ENCODE measurements around the gene LATS2.
A peak's percentile ranks its signal among the peaks of the same experiment; 100 is the strongest.
"Not testable (repeated sequence)": the region's sequence is repeated elsewhere in the genome, so short reads cannot be mapped to it uniquely, and the experiment has no call there.

LATS2 gene

DNA sequence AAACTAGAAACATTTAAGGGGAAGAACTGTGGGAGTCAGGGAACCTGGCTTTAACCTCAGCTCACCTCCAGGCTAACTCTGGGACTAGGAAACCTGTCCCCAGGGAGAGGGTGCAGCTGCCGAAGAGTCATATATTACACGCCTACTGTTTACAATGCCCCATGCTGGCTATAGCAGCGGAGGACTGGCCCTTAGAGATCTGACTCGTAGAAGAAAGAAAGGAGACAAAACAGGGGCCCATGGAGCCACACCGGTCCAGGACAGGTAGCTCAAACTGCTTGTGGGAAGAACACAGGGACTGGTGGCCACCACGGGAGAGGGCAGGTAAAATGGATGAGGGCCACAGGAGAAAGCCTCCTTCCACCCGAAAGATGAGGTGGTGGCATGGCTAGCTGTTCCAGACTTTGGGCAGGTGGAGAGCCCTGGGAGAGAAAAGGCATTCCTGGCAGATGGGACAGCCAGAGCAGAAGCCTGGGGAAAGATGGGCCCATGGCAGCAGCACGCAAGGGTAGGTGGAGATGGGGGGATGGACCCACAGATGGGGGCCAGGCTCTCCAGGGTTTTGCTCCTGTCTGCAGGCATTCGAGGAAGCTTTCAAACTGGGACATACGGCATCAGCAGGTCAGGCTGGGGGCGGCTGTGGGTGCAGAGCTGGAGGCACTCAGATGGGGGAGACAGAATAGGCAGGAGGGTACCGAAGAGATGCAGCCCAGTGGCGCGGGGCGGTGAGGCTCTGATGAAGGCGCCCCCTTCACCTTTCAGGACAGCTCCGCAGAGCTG, 69.5 kb downstream of the LATS2 start:
- DNase-seq (ENCODE audit: low read depth): no peak

DNA sequence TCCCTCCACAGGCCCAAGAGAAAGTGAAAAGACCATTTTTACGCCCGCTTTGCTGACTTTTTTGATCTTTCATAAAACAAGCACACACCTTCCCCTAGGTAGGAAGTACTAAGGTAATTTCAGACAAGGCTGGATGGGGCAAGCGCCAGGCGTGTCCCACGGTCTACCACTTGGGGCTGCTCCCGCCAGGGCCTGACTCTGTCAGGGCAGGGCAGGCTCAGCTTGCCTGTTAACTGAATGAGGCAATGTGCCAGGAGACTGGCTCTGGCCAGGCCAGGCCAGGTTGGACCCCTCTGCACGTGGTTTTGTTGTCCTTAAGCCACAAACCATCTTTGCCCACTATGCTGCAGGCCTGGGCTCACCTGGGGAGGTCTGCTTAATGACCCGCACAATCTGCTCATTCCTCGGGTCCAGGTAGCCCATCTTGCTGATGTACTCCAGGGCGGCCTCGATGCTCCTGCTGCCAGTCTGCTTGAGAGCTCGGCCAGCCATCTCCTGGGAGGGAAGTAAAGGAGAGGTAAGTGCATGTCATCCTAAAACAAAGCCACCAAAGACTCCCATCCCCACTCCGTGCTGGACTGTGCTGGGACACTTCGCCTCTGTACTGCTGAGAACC, 70.4 kb downstream of the LATS2 start:
- no peak for DNase-seq (ENCODE audit: low read depth)

DNA sequence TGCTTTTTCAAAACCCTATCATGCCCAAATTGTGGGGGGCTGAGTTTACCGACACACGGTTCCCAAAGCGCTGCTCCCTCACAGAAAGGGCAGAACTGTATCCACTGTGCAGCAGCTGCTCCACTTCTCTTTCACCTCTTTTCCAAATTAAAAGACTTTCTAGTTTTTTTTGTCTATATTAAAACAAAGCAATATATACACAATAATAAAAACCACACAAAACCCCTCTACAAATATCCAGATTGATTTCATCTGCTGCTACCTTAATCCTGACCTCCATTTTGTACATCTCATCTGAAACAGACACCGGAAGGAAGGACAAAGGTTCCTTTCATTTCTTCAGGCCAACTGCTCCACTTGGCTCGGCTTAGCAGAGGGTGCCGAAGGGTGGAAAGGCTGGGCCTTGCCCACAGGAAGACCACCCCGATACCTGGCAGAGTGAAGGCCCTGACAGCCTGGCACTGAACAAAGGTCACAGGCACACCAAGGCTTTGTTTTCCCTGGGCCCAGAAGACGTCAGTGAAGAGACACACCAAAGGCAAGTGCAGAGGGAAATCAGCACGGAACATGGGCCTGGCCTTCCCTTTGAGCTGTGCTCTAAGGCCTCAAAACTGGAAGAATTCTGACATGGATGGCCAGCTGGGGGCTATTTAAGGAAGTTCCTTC, 71.6 kb downstream of the LATS2 start:
- DNase-seq (ENCODE audit: low read depth): no peak

DNA sequence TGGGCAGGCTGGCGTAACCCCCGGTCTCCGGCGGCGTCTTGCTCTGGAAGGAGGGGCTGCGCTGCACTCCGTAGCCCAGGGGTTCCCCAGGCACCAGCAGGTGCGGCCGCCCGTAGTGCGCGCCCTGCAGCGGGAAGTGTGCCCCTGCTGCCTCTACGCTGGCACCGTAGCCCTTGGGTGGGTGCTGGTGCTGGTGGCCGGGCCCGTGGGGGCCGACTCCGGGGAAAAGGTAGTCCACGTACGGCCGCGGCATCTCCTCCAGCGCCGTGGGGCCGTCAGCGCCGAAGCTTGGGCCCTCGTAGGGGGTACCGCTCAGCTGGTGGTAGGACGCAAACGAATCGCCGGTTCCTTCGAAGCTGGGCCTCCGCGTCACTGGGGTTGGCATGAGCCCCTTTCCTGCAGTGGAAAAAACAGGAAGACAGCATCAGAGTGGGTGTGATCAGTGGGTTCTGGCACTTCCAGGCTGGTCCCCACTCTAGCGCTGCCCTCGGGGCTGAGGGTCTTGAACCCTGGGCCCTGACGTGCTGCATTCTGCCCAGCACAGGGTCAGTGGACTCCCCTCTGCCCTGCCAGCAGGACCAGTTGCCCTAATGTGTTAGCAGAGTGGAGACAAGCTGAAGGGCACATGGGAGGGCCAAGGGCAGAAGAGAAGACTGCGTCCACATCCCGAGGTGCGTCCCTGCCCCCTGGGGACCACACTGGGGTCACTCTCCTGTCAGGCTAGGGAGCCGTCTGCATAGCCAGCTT, 72.3 kb downstream of the LATS2 start:
- no peak for DNase-seq (ENCODE audit: low read depth)

DNA sequence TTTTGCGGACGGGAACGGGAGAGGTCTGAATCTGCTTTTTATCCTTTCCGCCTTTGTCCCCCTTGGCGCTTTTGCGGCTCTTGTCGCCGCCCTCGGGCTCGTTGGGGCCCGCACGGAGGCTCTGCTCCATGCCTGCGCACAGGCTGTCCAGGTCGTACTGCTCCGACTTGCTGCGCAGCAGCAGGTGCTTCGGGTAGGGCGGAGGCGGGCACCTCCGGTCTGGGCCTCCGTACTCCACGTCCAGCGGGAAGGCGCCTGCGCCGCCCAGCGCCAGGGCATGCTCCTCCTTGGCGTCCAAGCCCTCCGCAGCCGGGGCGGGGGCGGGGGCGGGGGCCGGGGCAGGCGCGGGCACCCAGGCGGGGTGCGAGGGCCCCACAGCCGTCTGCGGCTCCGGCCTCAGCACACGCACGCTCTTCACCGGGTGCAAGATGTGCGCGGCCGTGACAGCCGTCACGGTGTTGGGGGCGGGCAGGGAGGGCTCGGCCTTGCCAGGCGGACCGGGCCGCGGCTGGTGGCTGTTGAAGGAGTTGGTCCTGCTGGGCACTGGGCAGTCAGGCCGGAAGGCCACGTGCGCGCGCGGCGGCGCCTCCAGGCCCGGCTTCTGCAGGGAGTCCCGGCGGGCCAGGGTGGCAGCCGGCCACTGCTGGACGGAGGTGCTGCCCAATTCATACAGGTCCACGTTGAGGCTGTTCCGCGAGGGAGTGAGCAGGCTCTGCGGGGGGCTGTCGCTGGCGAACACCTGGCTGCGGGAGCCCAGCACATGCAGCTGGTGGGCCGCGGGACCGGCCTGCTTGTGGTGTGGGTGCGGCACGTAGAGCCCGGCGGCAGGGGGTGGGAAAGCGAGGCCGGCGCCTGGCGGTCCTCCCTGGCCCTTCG, 73.1 kb downstream of the LATS2 start:
- no peak for DNase-seq (ENCODE audit: low read depth)

DNA sequence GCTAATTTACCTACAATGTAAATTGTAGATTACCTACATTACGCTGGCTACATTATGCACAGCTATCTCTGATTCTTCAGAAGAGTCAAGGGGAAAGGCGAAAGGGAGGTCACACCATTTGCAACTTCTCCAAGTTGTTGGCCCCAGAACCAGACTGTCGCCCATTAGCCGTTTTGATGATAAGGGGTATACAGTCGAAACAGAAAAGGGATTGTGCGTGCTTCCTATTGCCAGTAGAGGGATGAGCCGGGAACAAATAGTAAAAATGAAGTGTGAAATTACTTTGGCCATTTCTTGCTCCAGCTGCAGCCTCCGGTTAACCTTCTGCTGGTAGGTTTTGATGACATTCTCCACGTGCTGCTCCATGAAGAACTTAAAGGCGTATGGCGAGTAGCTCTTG, 73.8 kb downstream of the LATS2 start:
- no peak for DNase-seq (ENCODE audit: low read depth)

DNA sequence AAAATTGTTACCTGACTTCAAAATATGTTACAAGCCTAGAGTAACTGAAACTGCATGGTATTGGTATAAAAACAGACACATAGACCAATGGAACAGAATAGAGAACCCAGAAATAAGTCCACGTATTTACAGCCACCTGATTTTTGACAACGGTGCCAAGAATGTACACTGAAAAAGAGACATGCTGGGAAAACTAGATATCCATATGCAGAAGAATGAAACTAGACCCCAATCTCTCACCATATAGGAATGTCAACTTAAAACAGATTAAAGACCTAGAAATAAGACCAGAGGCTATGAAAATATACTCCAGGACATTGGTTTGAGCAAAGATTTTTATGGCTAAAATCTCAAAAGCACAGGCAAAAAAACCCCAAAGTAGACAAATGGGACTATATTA, 76.5 kb downstream of the LATS2 start:
- DNase-seq (ENCODE audit: low read depth): no peak

DNA sequence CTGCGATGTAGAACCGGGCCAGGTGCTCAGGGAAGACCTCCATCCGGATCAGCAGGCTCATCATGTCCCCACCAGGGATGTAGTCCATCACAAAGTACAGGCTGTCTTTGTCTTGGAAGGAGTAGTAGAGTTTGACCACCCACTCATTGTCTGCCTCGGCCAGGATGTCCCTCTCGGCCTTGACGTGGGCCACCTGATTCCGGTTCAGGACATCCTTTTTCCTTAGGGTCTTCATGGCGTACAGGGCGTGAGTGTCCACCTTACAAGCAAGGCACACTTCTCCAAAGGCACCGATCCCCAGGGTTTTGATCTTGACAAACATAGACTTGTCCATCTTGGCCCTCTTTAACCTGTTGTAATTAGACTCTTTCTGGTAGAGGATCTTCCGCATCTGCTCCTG, 78.0 kb downstream of the LATS2 start:
- DNase-seq (ENCODE audit: low read depth): no peak

DNA sequence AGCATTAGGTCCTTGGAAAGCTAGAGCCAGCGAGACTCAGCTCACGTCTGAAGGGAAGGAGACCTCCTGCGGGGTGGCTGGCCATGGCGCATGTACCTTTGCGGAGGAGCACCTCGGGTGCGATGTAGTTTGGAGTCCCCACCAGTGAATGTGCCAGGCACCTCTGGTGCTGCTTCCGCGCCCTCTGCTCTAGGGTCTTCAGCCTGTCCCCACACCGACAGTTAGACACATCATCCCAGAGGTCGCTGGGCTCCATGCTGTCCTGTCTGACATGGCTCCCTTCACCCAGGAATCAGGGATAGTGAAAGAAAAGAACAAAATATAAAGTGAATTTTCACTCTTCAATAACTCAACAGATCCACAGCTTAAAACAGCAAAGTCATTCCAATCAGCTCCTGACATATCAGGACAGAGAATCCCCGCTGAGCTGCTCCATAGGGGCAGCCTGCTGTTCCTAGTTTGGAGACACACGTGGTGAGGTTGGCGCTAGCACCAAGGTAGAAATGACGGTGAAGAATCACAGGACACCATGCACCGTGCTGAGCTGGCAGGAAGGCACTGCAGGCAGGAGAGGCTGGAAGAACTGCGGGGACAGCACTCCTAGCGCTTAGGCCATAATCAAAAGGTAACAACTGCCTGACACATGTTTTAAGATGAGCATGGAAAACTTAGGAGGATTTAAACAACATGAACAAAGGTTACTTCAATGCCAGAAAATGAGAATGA, 79.9 kb downstream of the LATS2 start:
- no peak for DNase-seq (ENCODE audit: low read depth)

DNA sequence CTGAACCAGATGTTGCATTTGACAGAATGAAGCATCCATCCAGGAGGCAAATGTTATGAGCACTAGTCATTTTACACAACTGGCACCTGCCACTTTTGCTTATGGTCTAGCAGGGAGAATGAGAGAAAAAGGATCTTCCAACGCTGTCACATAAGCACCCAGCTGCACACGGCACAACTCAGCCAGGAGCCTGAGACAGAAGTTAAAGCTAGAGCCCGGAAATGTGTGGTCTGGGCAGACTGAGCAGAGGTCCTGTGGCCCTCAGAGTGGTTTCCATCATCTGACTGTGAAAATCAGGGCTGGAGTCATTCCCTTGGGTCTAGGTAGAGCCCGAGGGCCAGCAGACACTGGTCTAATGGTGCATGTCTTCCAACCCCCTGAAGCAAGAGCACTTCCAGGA, 80.5 kb downstream of the LATS2 start:
- no peak for DNase-seq (ENCODE audit: low read depth)

DNA sequence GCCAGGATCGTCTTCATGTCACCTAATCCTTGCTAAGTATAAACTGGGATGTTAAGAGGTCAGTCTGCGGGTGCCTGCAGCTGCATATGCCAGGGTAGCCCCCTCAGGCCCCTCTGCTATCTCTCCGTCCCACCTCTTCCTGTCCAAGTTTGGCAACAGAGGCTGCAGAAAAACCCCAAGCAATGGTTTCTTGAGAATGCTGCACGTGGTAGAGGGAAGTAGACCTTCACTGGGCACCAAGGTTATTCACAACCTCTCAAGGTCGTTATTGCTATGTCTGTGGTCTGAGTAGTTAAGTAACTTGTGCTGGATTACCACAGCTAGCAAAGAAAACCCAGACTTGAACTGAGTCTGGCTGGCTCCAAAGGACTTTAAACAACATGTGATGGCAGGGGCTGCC, 81.0 kb downstream of the LATS2 start:
- no peak for DNase-seq (ENCODE audit: low read depth)

DNA sequence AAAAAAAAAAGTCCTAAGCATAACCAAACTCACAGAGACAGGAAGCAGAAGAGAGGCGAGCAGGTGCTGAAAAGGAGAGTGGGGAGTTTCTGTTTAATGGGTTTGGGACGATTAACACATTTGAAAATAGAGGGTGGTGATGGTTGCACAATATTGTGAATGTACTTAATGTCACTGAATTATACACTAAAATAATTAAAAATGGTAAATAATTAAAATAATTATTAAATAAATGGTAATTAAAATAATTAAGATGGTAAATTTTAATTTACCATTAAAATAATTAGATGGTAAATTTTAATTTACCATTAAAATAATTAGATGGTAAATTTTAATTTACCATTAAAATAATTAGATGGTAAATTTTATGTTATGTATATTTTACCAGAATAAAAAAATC, 84.0 kb downstream of the LATS2 start:
- DNase-seq (ENCODE audit: low read depth): no peak

DNA sequence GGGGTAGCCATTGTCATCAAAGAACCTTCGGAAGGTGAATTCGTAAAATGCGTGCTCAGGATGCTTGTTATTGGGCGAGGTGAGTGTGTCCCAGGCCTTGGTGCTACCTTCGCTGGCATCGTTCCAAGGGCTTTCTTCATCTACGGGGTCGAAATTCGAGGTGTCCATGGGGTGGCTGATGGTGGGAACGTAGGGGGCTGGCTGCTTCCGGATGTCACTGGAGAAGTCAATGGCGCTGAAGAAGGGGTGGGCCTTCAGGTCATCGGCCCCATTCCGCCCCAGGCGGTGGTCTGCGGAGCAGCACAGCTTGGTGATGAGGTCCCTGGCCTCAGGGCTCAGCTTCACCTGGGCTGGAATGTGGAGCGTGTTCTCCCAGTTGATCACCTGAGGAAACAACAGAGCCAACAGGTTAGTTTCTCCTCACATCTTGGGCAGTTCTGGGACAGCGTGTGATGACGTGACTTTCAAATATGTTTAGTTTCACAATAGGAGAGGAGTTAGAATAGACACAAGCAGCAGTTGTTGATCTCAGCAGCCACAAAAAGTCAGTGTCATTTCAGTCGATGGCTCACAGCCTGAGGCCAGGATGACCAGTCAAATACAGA, 86.3 kb downstream of the LATS2 start:
- DNase-seq (ENCODE audit: low read depth): no peak

DNA sequence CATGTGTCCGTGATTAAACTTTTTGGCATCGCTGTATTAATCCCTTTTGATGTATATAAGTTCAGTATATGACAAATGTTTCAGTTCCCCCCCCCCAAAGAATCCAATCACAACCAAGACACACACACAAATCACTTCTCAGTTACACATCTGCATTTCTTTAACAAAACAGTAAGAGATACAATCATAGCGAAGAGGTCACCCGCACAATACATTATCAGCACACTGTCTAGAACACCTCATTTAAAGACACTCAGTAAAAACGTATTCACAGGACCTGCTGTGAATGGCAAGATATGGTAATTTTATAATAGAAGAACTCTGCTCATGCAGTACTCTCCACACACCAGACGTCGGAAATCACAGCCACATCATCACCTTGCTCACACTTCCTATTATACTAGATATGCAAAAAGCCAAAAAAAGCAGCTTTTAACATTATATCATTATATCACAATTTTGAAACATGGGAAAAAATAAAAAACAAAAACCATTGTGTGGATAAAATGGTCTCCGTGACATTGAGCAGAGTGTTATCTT, 87.4 kb downstream of the LATS2 start:
- no peak for DNase-seq (ENCODE audit: low read depth)

DNA sequence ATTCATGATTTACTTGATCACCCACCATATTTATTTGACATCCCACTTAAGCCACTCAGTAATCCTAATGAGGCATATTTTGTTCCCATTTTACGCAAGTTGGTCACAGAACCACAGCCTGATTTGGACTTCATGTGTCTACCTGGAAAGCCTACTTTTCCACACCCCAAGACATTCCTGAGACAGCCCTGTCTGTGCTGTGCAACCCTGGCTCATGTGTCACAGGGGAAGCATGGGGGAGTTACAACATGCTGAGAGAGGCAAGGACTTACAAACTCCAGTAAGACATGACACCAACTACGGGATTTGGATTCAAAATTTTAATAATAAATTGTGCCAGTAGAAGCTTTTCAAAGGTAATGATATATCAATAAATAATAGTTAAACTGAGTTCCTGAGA, 88.7 kb downstream of the LATS2 start:
- DNase-seq (ENCODE audit: low read depth): no peak

DNA sequence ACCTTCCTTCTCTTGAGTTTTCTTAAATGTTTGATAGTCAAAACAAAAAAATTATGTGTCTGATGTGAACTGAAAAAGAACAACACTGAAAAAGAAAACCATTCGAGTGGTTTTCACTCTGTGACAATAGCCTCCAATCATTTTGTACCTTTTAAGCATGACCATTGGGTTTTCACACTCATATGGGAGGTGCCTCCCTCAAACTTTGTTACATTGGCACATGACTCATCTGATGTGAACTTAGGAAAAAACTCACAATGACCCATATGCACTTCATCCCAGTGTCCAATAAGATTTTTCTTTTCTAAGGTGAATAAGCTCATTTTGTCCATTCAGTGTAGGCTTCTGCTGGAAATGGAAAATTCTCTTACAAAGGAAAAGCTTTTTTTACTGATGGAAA, 92.2 kb downstream of the LATS2 start:
- DNase-seq (ENCODE audit: low read depth): peak; percentile 57

DNA sequence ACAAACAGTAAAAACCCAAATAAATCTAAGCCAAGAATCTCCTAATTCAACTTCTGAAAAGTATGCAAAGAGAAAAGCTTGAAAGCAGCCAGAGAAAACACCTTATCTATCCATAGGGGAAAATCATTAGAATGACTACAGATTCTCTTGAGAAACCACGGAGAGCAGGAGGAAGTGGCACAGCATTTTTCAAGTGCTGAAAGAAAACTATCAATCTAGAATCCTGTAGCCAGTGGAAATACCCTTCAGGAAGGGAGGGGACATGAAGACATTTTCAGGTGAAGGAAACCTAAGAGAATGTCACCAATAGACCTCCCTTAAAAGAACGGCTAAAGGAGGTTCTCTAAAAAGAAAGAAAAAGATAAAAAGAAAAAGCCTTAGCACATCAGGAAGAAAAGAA, 92.6 kb downstream of the LATS2 start:
- DNase-seq (ENCODE audit: low read depth): no peak

DNA sequence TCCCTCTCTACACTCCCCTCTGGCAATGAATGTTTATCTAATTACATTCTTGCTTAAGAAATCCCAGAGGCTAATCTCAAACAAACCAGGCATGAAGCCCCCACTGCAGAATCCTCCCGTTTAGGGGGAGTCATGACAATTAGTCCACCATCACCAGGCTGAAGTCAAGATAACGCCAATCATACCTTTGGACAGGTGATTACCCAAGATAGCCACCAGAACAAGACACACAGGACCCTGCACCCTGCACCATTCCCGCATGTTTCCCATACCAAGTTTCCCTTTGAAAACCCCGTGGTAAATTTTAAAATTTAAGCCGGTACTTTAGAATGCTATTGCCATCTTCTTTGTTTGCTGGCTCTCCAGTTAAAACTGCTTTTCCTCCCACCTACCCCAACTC, 94.0 kb downstream of the LATS2 start:
- no peak for DNase-seq (ENCODE audit: low read depth)

DNA sequence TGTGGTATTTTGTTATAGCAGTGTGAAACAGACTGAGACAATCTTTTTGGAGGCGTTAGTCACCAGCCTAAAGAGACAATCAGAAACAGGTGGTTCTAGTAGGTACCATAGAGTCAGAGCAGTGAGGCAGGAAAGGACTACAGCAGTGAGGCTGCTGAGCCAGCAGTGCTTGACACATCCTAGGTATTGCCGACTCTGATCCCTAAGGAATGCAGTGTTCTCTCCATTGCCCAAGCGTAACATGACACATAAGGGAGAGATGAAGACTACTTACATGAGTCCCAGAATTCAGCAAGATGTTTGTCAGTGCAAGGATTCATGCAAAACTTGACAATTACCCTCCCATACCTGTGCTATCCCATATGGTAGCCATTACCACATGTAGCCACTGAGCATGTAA, 96.5 kb downstream of the LATS2 start:
- DNase-seq (ENCODE audit: low read depth): peak; percentile 57

DNA sequence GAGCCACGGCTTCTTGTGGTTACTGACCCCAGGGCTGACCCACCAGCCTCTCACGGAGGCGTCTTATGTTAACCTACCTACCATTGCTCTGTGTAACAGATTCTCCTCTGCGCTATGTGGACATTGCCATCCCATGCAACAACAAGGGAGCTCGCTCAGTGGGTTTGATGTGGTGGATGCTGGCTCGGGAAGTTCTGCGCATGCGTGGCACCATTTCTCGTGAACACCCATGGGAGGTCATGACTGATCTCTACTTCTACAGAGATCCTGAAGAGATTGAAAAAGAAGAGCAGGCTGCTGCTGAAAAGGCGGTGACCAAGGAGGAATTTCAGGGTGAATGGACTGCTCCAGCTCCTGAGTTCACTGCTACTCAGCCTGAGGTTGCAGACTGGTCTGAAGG, 99.7 kb downstream of the LATS2 start:
- DNase-seq (ENCODE audit: low read depth): not testable (repeated sequence)

Data from iris pigment epithelial cell (primary cell).